Small intestine (tissue), 7 donors: ENCODE results near the gene NAB1. TPM values are rescaled to one million over a fixed set of nuclear protein-coding genes. Genes with fewer than 3 reads are reported as not detected.

Experiments
- DNase-seq, 2 donors: peaks; one replicate each; pipeline versions ENCODE4 v3.0.0 to v3.0.0-alpha.2; 2013
- FAIRE-seq: peaks from 2 replicates; lab custom pipeline; 2012; peaks lifted over from hg19 to GRCh38; lab: Jason Lieb, UNC
- H3K27ac ChIP-seq, 3 donors: one replicate each; pipeline ENCODE4 v1.5.1; 2013; ENCODE audit warnings: low read length in 2 of 3, mild to moderate bottlenecking in 2 of 3, control low read depth in 1 of 3, inconsistent platforms in 1 of 3, low read depth in 1 of 3, moderate library complexity in 1 of 3
- H3K27me3 ChIP-seq, 3 donors: one replicate each; pipeline ENCODE4 v1.6.1; 2013; ENCODE audit warnings: low read length in 3 of 3, inconsistent platforms in 1 of 3; ENCODE audit not compliant: control insufficient read depth in 3 of 3, insufficient read depth in 3 of 3
- H3K36me3 ChIP-seq, 3 donors: one replicate each; pipeline ENCODE4 v1.6.1; 2013; ENCODE audit warnings: low read length in 3 of 3, inconsistent platforms in 1 of 3, low read depth in 1 of 3, mild to moderate bottlenecking in 1 of 3, moderate library complexity in 1 of 3; ENCODE audit not compliant: control insufficient read depth in 3 of 3, insufficient read depth in 2 of 3
- H3K4me1 ChIP-seq, 3 donors: one replicate each; pipeline ENCODE4 v1.6.1; 2013; ENCODE audit warnings: low read length in 2 of 3, inconsistent platforms in 1 of 3, low read depth in 1 of 3, mild to moderate bottlenecking in 1 of 3, moderate library complexity in 1 of 3; ENCODE audit not compliant: control insufficient read depth in 3 of 3, insufficient read depth in 2 of 3
- H3K4me3 ChIP-seq, 3 donors: one replicate each; pipeline ENCODE4 v1.5.1; 2013; ENCODE audit warnings: low read length in 3 of 3, control low read depth in 1 of 3, inconsistent platforms in 1 of 3, low read depth in 1 of 3, mild to moderate bottlenecking in 1 of 3, moderate library complexity in 1 of 3
- H3K9me3 ChIP-seq, 2 donors: one replicate each; pipeline ENCODE4 v1.6.1; 2013; ENCODE audit warnings: low read depth in 1 of 2, low read length in 1 of 2; ENCODE audit not compliant: control insufficient read depth in 2 of 2, insufficient read depth in 1 of 2
- WGBS, 3 donors: extraction: QIAGEN DNeasy Blood & Tissue Kit; methylation state at CpG; one replicate each; pipeline ENCODE4 v1.1.7; 2013; 5-methylcytosine and 5-hydroxymethylcytosine counted together
- polyA plus RNA-seq, 4 donors: library from polyadenylated mRNA; stranded (reverse) in 3 of 4; unstranded in 1 of 4; fragments of 200-250 nt in 3 of 4; fragments of 120-200 nt in 1 of 4; gene quantifications; one replicate each; pipeline versions ENCODE4 v1.2.1 to v1.2.3, GENCODE V29; 2013
- donor health status: healthy with polysubstance abuse.
- donor health status: control.
- donor health status: control.
- donor health status: Bipolar disorder and iron deficiency.
- donor health status: healthy.

NAB1 gene
- polyA plus RNA-seq, 4 donors, result 5.1 to 44.1 (median 11.6) TPM

DNA sequence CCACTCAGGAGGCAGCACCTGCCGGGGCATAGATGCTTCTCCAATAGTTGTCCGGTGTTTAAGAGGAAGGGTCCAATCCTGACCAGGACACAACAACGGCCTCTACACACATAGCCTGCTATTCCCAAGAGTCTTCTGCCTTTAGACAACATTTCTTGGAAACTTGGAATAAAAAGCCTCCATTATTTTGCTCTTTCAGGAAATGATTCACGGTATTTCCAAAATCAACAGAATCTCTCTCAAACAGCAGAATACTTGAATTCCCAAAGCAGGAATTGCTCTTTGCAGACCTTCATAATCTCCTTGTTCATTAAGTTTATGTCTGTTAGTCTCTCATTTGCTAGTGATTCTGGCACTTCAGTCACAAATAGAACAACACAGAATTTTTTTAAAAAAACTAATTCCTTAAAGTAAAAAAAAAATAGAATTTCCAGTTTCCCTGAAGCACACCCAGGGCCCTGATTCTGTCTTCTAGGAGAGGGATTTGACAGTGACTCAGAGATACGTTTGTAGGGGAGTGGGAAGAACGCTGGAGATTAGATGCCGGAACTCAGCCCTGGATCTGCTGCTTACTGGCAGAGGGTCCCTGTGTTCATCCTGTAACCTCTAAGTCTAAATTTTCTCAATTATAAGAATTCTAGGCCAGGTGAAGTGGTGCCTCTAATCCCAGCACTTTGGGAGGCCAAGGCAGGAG lies 74.7 kb downstream of the NAB1 start:
- WGBS, 3 donors, result 81 to 89% (median 81%) methylated on average over 7 of the region's 7 CpGs
- Histone ChIP-seq H3K27me3 (no peaks in the 10 kb centered on the region), H3K4me3 (no peak overlapping the region), H3K27ac (no peak overlapping the region), H3K4me1 (peaks cover 0 to 3% (median 3%) of the 10 kb centered on the region in 3 donors), H3K9me3 (no peaks in the 10 kb centered on the region), H3K36me3 (no peaks in the 10 kb centered on the region)
- DNase-seq (no peak), FAIRE-seq (no peak)

DNA sequence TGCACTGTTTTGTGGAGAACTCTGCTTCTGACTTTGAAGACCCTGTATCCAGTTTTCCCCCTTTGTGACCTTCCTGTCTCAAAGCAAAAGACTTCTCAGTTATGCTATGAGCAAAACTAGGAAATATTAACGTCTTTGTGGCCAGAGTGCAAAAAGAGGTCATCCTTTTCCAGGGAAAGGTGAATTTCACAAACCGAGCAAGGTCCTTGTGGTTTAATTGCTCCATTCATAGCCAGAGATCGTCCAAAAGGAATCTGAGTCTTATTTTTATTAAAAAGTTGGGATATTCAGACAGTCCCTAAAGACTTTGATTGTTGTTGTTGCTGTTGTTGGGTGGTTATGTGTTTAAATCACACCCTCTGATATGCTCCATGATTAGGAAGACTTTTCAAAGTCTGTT lies 77.4 kb downstream of the NAB1 start:
- Histone ChIP-seq H3K4me3 (no peak overlapping the region), H3K36me3 (no peaks in the 10 kb centered on the region), H3K27me3 (no peaks in the 10 kb centered on the region), H3K4me1 (no peaks in the 10 kb centered on the region), H3K9me3 (no peaks in the 10 kb centered on the region), H3K27ac (no peak overlapping the region)
- WGBS, 3 donors, result 23 to 46% (median 44%) methylated on average over 3 of the region's 3 CpGs
- FAIRE-seq, result no peak
- no peak for DNase-seq

DNA sequence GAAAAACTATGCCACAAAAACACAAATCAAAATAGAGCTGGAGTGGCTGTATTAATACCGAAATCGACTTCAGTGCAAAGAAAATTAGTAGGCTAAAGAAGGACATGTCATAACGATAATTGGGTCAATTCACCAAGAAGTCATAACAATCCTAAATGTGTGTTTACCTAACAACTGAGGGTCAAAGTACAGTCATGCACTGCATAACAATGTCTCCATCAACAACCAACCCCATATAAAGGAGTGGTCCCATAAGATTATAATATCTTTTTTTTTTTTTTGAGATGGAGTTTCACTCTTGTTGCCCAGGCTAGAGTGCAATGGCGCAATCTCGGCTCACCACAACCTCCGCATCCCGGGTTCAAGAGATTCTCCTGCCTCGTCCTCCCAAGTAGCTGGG lies 87.5 kb downstream of the NAB1 start:
- no peak overlapping the region for H3K4me3 ChIP-seq
- H3K27ac ChIP-seq, result no peak overlapping the region
- DNase-seq, result no peak
- no peaks in the 10 kb centered on the region for H3K9me3 ChIP-seq
- H3K27me3 ChIP-seq, result no peaks in the 10 kb centered on the region
- 83 to 90% (median 89%) methylated on average over 8 of the region's 8 CpGs for WGBS, 3 donors
- no peaks in the 10 kb centered on the region for H3K4me1 ChIP-seq
- no peak for FAIRE-seq
- H3K36me3 ChIP-seq, result no peaks in the 10 kb centered on the region

DNA sequence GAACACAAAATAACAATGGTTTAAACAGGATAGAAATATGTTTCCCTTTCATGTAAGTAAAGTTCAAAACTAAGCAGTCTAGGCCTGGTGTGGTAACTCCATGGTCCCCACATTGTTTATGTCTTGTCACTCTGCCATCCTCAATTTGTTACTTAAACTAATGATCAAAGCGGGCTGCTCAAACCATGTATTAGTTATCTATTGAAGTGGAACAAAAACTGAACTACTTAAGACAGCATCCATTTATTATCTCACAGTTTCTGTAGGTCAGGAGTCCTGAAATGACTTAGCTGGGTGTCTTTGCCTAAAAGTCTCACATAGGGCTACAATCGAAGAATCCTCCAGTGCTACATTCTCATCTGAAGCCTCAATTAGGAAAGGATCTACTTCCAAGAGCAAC lies 91.6 kb downstream of the NAB1 start:
- Histone ChIP-seq H3K4me1 (no peaks in the 10 kb centered on the region), H3K4me3 (no peak overlapping the region), H3K9me3 (peaks cover 0 to 5% of the 10 kb centered on the region in 2 donors), H3K27ac (no peak overlapping the region), H3K27me3 (no peaks in the 10 kb centered on the region), H3K36me3 (no peaks in the 10 kb centered on the region)
- no peak for DNase-seq
- FAIRE-seq, result no peak
- WGBS, 3 donors, result 90 to 92% (median 91%) methylated on average over 2 of the region's 2 CpGs

Other genes with a start within 250 kb of the NAB1 start
- 10 to 100 TPM in 3 of 4 donors, 1 to 10 TPM in 1; 5.9 to 24.4 (median 15.1) TPM for gene MFSD6, start 240.7 kb upstream of the NAB1 start, polyA plus RNA-seq
- 1 to 10 TPM in 2 of 4 donors, under 1 TPM in 2; 0.45 to 4.3 (median 0.97) TPM for gene NEMP2, start 114.4 kb upstream of the NAB1 start, polyA plus RNA-seq
- gene GLS, start 231.7 kb downstream of the NAB1 start, polyA plus RNA-seq, result 100 to 1,000 TPM in 1 of 4 donors, 10 to 100 TPM in 3; 39.3 to 621 (median 48.7) TPM